Measurements from ENCODE around the gene TRPT1. TPM values are rescaled to one million over a fixed set of nuclear protein-coding genes. Genes with fewer than 3 reads are reported as not detected.
A peak's percentile ranks its signal among the peaks of the same experiment; 100 is the strongest.

The TRPT1 gene
- polyA plus RNA-seq, 3 donors, result 37.0 to 46.2 (median 42.5) TPM

- DNase-seq (ENCODE audit: low read depth in 3 of 3, low spot score in 2 of 3), result no peak
Observed at GRCh38 chr11:64210301-64211020, 15.5 kb downstream of the TRPT1 start.

GRCh38 chr11:64209563-64209843 is 16.5 kb downstream of the TRPT1 start:
- no peak for DNase-seq (ENCODE audit: low read depth in 3 of 3, low spot score in 2 of 3)

- DNase-seq (ENCODE audit: low read depth in 3 of 3, low spot score in 2 of 3), result no peak
Observed at GRCh38 chr11:64208796-64209562, 17.0 kb downstream of the TRPT1 start.

GRCh38 chr11:64208086-64208795 is 17.7 kb downstream of the TRPT1 start:
- no peak for DNase-seq (ENCODE audit: low read depth in 3 of 3, low spot score in 2 of 3)

GRCh38 chr11:64207256-64208085 is 18.5 kb downstream of the TRPT1 start:
- DNase-seq (ENCODE audit: low read depth in 3 of 3, low spot score in 2 of 3), result no peak

GRCh38 chr11:64206457-64207255 is 19.3 kb downstream of the TRPT1 start, which contains the start of gene FERMT3:
FERMT3 (plus strand) TSS chr11:64206721; CDS start chr11:64207365, 644 bp downstream.
- DNase-seq (ENCODE audit: low read depth in 3 of 3, low spot score in 2 of 3), result no peak

- peak in 2 of 3 donors; percentile 76 for DNase-seq (ENCODE audit: low read depth in 3 of 3, low spot score in 2 of 3)
Observed at GRCh38 chr11:64204464-64204989, 21.5 kb downstream of the TRPT1 start.

- no peak for DNase-seq (ENCODE audit: low read depth in 3 of 3, low spot score in 2 of 3)
Observed at GRCh38 chr11:64204080-64204440, 21.9 kb downstream of the TRPT1 start.

- DNase-seq (ENCODE audit: low read depth in 3 of 3, low spot score in 2 of 3), result no peak
Observed at GRCh38 chr11:64203421-64204079, 22.4 kb downstream of the TRPT1 start.

GRCh38 chr11:64202992-64203391 is 23.0 kb downstream of the TRPT1 start:
- no peak for DNase-seq (ENCODE audit: low read depth in 3 of 3, low spot score in 2 of 3)

GRCh38 chr11:64201543-64201942 is 24.4 kb downstream of the TRPT1 start:
- DNase-seq (ENCODE audit: low read depth in 3 of 3, low spot score in 2 of 3), result no peak

GRCh38 chr11:64198511-64198910 is 27.5 kb downstream of the TRPT1 start:
- no peak for DNase-seq (ENCODE audit: low read depth in 3 of 3, low spot score in 2 of 3)

- no peak for DNase-seq (ENCODE audit: low read depth in 3 of 3, low spot score in 2 of 3)
Observed at GRCh38 chr11:64196626-64197025, 29.4 kb downstream of the TRPT1 start.

- no peak for DNase-seq (ENCODE audit: low read depth in 3 of 3, low spot score in 2 of 3)
Observed at GRCh38 chr11:64192434-64192833, 33.6 kb downstream of the TRPT1 start.

GRCh38 chr11:64186492-64187165 is 39.4 kb downstream of the TRPT1 start:
- DNase-seq (ENCODE audit: low read depth in 3 of 3, low spot score in 2 of 3), result no peak

GRCh38 chr11:64185693-64186491 is 40.1 kb downstream of the TRPT1 start, which contains the start of gene STIP1:
STIP1 (plus strand) TSS chr11:64186171; CDS start chr11:64186262, 91 bp downstream.
- peak; percentile 99 to 100 (median 100) for DNase-seq (ENCODE audit: low read depth in 3 of 3, low spot score in 2 of 3)

- peak; percentile 53 to 68 (median 58) for DNase-seq (ENCODE audit: low read depth in 3 of 3, low spot score in 2 of 3)
Observed at GRCh38 chr11:64185175-64185692, 40.8 kb downstream of the TRPT1 start.

All from right renal cortex interstitium (tissue), 3 donors.